DOHH2 (cell line): ENCODE measurements around the gene FOSB.

Experiments
- EZH2phosphoT487 ChIP-seq: fragments of 200-600 bp; sonication (generic); IDR thresholded peaks from 2 replicates; pipeline ENCODE4 v1.6.1; 2017; ENCODE audit warnings: borderline replicate concordance, mild to moderate bottlenecking, antibody characterized with exemption, low read length, moderate library complexity, mixed read lengths
- TF ChIP-seq, protein P1 (sequence below): fragments of 200-600 bp; sonication (generic); IDR thresholded peaks from one replicate; pipeline ENCODE4 v1.5.1; 2014; ENCODE audit warnings: antibody characterized with exemption, mild to moderate bottlenecking, low read depth, low read length; ENCODE audit not compliant: poor library complexity, severe bottlenecking

DNA sequence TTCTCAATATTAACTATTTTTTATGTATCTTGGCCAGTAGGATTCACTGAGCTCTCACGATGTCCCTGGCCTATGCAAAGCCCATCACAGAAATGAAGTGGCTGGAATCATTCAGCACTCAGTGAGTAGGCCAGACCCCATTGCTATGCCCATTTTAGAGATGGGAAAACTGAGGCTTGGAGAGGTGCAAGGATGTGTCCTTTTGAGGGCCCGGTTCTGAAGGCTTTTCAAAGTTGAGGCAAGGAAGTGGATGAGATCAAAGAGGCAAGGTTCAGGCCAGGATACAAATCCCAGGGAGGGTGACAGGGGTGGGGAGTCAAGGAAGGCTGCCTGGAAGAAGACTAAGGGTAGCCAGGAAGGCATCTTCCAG is 25.4 kb upstream of the FOSB start:
- TF ChIP-seq, protein P1, sequence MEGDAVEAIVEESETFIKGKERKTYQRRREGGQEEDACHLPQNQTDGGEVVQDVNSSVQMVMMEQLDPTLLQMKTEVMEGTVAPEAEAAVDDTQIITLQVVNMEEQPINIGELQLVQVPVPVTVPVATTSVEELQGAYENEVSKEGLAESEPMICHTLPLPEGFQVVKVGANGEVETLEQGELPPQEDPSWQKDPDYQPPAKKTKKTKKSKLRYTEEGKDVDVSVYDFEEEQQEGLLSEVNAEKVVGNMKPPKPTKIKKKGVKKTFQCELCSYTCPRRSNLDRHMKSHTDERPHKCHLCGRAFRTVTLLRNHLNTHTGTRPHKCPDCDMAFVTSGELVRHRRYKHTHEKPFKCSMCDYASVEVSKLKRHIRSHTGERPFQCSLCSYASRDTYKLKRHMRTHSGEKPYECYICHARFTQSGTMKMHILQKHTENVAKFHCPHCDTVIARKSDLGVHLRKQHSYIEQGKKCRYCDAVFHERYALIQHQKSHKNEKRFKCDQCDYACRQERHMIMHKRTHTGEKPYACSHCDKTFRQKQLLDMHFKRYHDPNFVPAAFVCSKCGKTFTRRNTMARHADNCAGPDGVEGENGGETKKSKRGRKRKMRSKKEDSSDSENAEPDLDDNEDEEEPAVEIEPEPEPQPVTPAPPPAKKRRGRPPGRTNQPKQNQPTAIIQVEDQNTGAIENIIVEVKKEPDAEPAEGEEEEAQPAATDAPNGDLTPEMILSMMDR: no peak
- TF ChIP-seq EZH2phosphoT487: no peak
